B cell (primary cell): Measurements from ENCODE around the gene BCDIN3D. TPM values are rescaled to one million over a fixed set of nuclear protein-coding genes. Genes with fewer than 3 reads are reported as not detected.

Experiments used
- ATAC-seq: fragments of 200-7000 bp; cut with Tn5 transposase; one replicate; pipeline ENCODE4 v1.10.0; 2021; ENCODE audit warnings: low read depth, mild to moderate bottlenecking, moderate number of reproducible peaks, moderate library complexity
- CTCF ChIA-PET: fragments of 350-600 bp; sonication (Branson Sonifier 250); formaldehyde crosslinking; loops from one replicate; lab custom pipeline; 2021; ENCODE audit warnings: antibody characterized with exemption, inconsistent platforms; lab: Charles Lee
- POLR2A ChIA-PET: fragments of 350-600 bp; sonication (Branson Sonifier 250); formaldehyde crosslinking; loops from one replicate; lab custom pipeline; 2021; ENCODE audit warnings: antibody characterized with exemption; lab: Charles Lee
- DNase-seq: peaks from one replicate; pipeline ENCODE4 v3.0.0; 2013
- H2AFZ ChIP-seq: 2 replicates; pipeline ENCODE4 v1.6.1; 2012; ENCODE audit warnings: mild to moderate bottlenecking, low read depth, low read length; ENCODE audit not compliant: insufficient read depth, poor library complexity, severe bottlenecking
- H3K27ac ChIP-seq, 2 donors: 1 replicate in 1 of 2; 2 replicates in 1 of 2; pipeline ENCODE4 v1.5.1; 2012 to 2013; ENCODE audit warnings: low read length in 2 of 2, mild to moderate bottlenecking in 2 of 2, moderate library complexity in 1 of 2
- H3K27me3 ChIP-seq, 4 experiments: fragments of 200-600 bp in 1 of 4; sonication (generic) in 1 of 4; replicated peaks in 1 of 4; 1 replicate in 2 of 4; 2 replicates in 2 of 4; pipeline versions ENCODE4 v1.6.1 to v1.7.0; 2013 to 2016; ENCODE audit warnings: low read length in 3 of 4, mild to moderate bottlenecking in 2 of 4, mixed read lengths in 1 of 4, moderate library complexity in 1 of 4; ENCODE audit not compliant: insufficient read depth in 4 of 4, control insufficient read depth in 3 of 4; ENCODE audit errors: control extremely low read depth in 1 of 4
- H3K36me3 ChIP-seq, 2 experiments: replicated peaks in 1 of 2; 1 replicate in 1 of 2; 2 replicates in 1 of 2; pipeline versions ENCODE4 v1.6.1 to v1.7.1; 2013; ENCODE audit warnings: low read length in 1 of 2; ENCODE audit not compliant: insufficient read depth in 2 of 2, control insufficient read depth in 1 of 2; ENCODE audit errors: control extremely low read depth in 1 of 2, extremely low read depth in 1 of 2
- H3K4me1 ChIP-seq, 2 donors: fragments of 200-600 bp in 1 of 2; sonication (generic) in 1 of 2; 1 replicate in 1 of 2; 2 replicates in 1 of 2; pipeline versions ENCODE4 v1.5.1 to v1.6.1; 2013 to 2017; ENCODE audit warnings: low read length in 2 of 2; ENCODE audit not compliant: control insufficient read depth in 2 of 2, insufficient read depth in 2 of 2
- H3K4me2 ChIP-seq: replicated peaks from 2 replicates; pipeline ENCODE3; 2012; ENCODE audit warnings: mild to moderate bottlenecking, low read depth, low read length; ENCODE audit not compliant: poor library complexity, severe bottlenecking
- H3K4me3 ChIP-seq, 5 experiments: fragments of 200-600 bp in 1 of 5; sonication (generic) in 1 of 5; 1 replicate in 3 of 5; 2 replicates in 2 of 5; pipeline versions ENCODE4 v1.5.1 to v1.7.0; 2011 to 2016; ENCODE audit warnings: low read length in 4 of 5, mild to moderate bottlenecking in 4 of 5, low read depth in 2 of 5, control low read depth in 1 of 5, moderate library complexity in 1 of 5; ENCODE audit not compliant: insufficient read depth in 1 of 5; ENCODE audit errors: control extremely low read depth in 1 of 5, extremely low read depth in 1 of 5
- H3K79me2 ChIP-seq: fragments of 200-600 bp; sonication (generic); one replicate; pipeline ENCODE4 v1.6.0; 2016; ENCODE audit warnings: low read length; ENCODE audit not compliant: control insufficient read depth, insufficient read depth
- H3K9ac ChIP-seq: fragments of 200-600 bp; sonication (generic); 2 replicates; pipeline ENCODE4 v1.6.1; 2017; ENCODE audit warnings: mild to moderate bottlenecking, low read length, moderate library complexity
- H3K9me3 ChIP-seq, 3 donors: one replicate each; pipeline versions ENCODE4 v1.6.1 to v1.7.1; 2013; ENCODE audit warnings: low read length in 2 of 3; ENCODE audit not compliant: control insufficient read depth in 2 of 3, insufficient read depth in 1 of 3; ENCODE audit errors: control extremely low read depth in 1 of 3
- H4K20me1 ChIP-seq: 2 replicates; pipeline ENCODE4 v1.6.0; 2012; ENCODE audit warnings: mild to moderate bottlenecking, low read length; ENCODE audit not compliant: insufficient read depth, control insufficient read depth, poor library complexity, severe bottlenecking
- H3K27ac Mint-ChIP-seq: one replicate; pipeline ENCODE4 v1.8.0; 2021; ENCODE audit warnings: mixed read lengths
- H3K27me3 Mint-ChIP-seq: one replicate; pipeline ENCODE4 v1.8.0; 2021; ENCODE audit warnings: mixed read lengths
- H3K4me1 Mint-ChIP-seq: one replicate; pipeline ENCODE4 v1.8.0; 2021; ENCODE audit warnings: mixed read lengths
- H3K4me3 Mint-ChIP-seq: one replicate; pipeline ENCODE4 v1.8.0; 2021; ENCODE audit warnings: mixed read lengths
- H3K9me3 Mint-ChIP-seq: one replicate; pipeline ENCODE4 v1.8.0; 2022; ENCODE audit warnings: mixed read lengths; ENCODE audit not compliant: insufficient read depth
- CTCF ChIP-seq: fragments of 200-600 bp; IDR thresholded peaks from one replicate; pipeline ENCODE4 v1.8.0; 2022; ENCODE audit warnings: antibody characterized with exemption, mild to moderate bottlenecking
- EZH2 ChIP-seq: IDR thresholded peaks from 2 replicates; pipeline ENCODE4 v1.6.1; 2012; ENCODE audit warnings: borderline replicate concordance, low read depth, mild to moderate bottlenecking, moderate library complexity, low read length; ENCODE audit not compliant: insufficient read depth, poor library complexity, severe bottlenecking
- WGBS: methylation state at CpG from one replicate; pipeline ENCODE4 v1.1.5; 2013; ENCODE audit warnings: missing lambda C conversion rate; ENCODE audit not compliant: insufficient coverage; 5-methylcytosine and 5-hydroxymethylcytosine counted together
- intact Hi-C: fragments of 100-400 bp; cut with micrococcal nuclease; formaldehyde crosslinking; loops from one replicate; pipeline ENCODE4 v1.10.0; 2022
- polyA plus RNA-seq: library from polyadenylated mRNA; depleted of rRNA; stranded (reverse); fragments of >200 nt; gene quantifications from 2 replicates; pipeline ENCODE4 v1.2.3, GENCODE V29; 2012
- total RNA-seq, 2 donors: library from RNA; stranded (reverse); fragments of 120-200 nt in 1 of 2; gene quantifications; 1 replicate in 1 of 2; 2 replicates in 1 of 2; pipeline versions ENCODE4 v1.2.3 to v1.2.4, GENCODE V29; 2013 to 2022

BCDIN3D gene
- total and polyA plus RNA-seq, 2 donors (not counting 1 experiment from before 2014, with no cell fraction given): 2.0 to 17.4 TPM

- no peak overlapping the region for H3K4me3 ChIP-seq
- Mint-ChIP-seq H3K27ac (no peak overlapping the region), H3K4me3 (no peak overlapping the region), H3K9me3 (no peaks in the 10 kb centered on the region), H3K4me1 (no peaks in the 10 kb centered on the region), H3K27me3 (peaks cover 14% of the 10 kb centered on the region)
- ChIA-PET CTCF (interaction anchor here (1.2 to 1.6 kb wide), 3 partner anchors 11 to 128 kb away, joined by 3 to 4 read pairs (median 3); partner anchors contain the start of gene TMBIM6), POLR2A (interaction anchor here (0.5 kb wide), 1 partner anchor 11 kb away, joined by 3 read pairs; no protein-coding TSS in a partner anchor)
- no peak overlapping the region for H3K27ac ChIP-seq
- H3K27me3 ChIP-seq: no peaks in the 10 kb centered on the region
- H3K9ac ChIP-seq: no peak overlapping the region
- no peak overlapping the region for H2AFZ ChIP-seq
- no peaks in the 10 kb centered on the region for H3K36me3 ChIP-seq
- H3K4me1 ChIP-seq: no peaks in the 10 kb centered on the region
- DNase-seq (no peak), ATAC-seq (no peak)
- intact Hi-C loops: loop anchor here (5.0 kb wide), 1 partner anchor 188 kb away; the partner anchor contains the start of gene ASIC1
- no peak overlapping the region for H3K4me2 ChIP-seq
- no peaks in the 10 kb centered on the region for H3K79me2 ChIP-seq
- no peaks in the 10 kb centered on the region for H4K20me1 ChIP-seq
- H3K9me3 ChIP-seq: no peaks in the 10 kb centered on the region
- TF ChIP-seq EZH2 (no peak), CTCF (no peak)
- WGBS: 50% methylated on average over 12 of the region's 16 CpGs
These were observed 26.3 kb upstream of the BCDIN3D start for GRCh38 chr12:49868952-49869815.

- no peaks in the 10 kb centered on the region for H3K4me1 Mint-ChIP-seq
- H3K27me3 Mint-ChIP-seq: peaks cover 14% of the 10 kb centered on the region
- ATAC-seq (no peak), DNase-seq (no peak)
- no peak overlapping the region for H3K4me3 ChIP-seq
- no peaks in the 10 kb centered on the region for H3K79me2 ChIP-seq
- H3K4me1 ChIP-seq: no peaks in the 10 kb centered on the region
- no peak overlapping the region for H2AFZ ChIP-seq
- H3K9ac ChIP-seq: no peak overlapping the region
- CTCF ChIA-PET: interaction anchor here (1.1 to 2.8 kb wide), 7 partner anchors 12 to 127 kb away, joined by 3 to 7 read pairs (median 4); partner anchors contain the start of genes BCDIN3D and TMBIM6
- H3K36me3 ChIP-seq: no peaks in the 10 kb centered on the region
- 95% methylated on average over 14 of the region's 16 CpGs for WGBS
- H3K4me2 ChIP-seq: no peak overlapping the region
- no peaks in the 10 kb centered on the region for H3K9me3 ChIP-seq
- H3K9me3 Mint-ChIP-seq: no peaks in the 10 kb centered on the region
- H4K20me1 ChIP-seq: no peaks in the 10 kb centered on the region
- TF ChIP-seq CTCF: no peak
- no peak for TF ChIP-seq EZH2
- no peak overlapping the region for H3K27ac ChIP-seq
- intact Hi-C loops: loop anchor here (5.0 kb wide), 1 partner anchor 189 kb away; the partner anchor contains the start of gene ASIC1
- H3K4me3 Mint-ChIP-seq: no peak overlapping the region
- POLR2A ChIA-PET: no interaction called here
- no peaks in the 10 kb centered on the region for H3K27me3 ChIP-seq
- H3K27ac Mint-ChIP-seq: no peak overlapping the region
These were observed 25.5 kb upstream of the BCDIN3D start for GRCh38 chr12:49868449-49868848.
